HCT116 (cell line): ENCODE data around the gene RIN1. TPM values are rescaled to one million over a fixed set of nuclear protein-coding genes. Genes with fewer than 3 reads are reported as not detected.

Experiments used
- ATAC-seq: fragments of 200-7000 bp; cut with Tn5 transposase; 2 replicates; pipeline ENCODE4 v1.9.1; 2020; ENCODE audit warnings: mild to moderate bottlenecking, moderate library complexity
- BruUV-seq: library from RNA; stranded (reverse); fragments of 400-500 nt; replicated peaks from 2 replicates; lab custom pipeline; 2021; lab: Mats Ljungman, UMichigan
- CTCF ChIA-PET: fragments of 300-600 bp; sonication (Branson Sonifier 250); formaldehyde crosslinking; loops from one replicate; lab custom pipeline; 2021; ENCODE audit warnings: antibody characterized with exemption; lab: Charles Lee
- POLR2A ChIA-PET: fragments of 300-600, 350-600 bp; sonication (Branson Sonifier 250); formaldehyde crosslinking; loops from one replicate; lab custom pipeline; 2021; ENCODE audit warnings: antibody characterized with exemption; lab: Charles Lee
- RAD21 ChIA-PET, 2 experiments: fragments of 300-600 bp; sonication (Branson Sonifier 250); formaldehyde crosslinking; loops; one replicate each; lab custom pipeline; 2023; ENCODE audit warnings: low total read pairs in 2 of 2; ENCODE audit not compliant: uncharacterized antibody in 2 of 2, unreplicated experiment in 2 of 2, low non-redundant PET in 1 of 2; lab: Charles Lee
- DNase-seq: peaks from one replicate; pipeline ENCODE4 v3.0.0-alpha.2; 2010; ENCODE audit warnings: low read depth, low spot score
- H2AFZ ChIP-seq: fragments of 200-600 bp; shearing (Covaris generic), sonication (generic); 2 replicates; pipeline ENCODE4 v1.6.1; 2017; ENCODE audit warnings: low read depth, mixed run types, mixed read lengths, antibody characterized with exemption, low read length; ENCODE audit not compliant: poor library complexity, severe bottlenecking
- H3K27ac ChIP-seq: 2 replicates; pipeline ENCODE4 v1.5.1; 2012; ENCODE audit warnings: low read depth, low read length
- H3K27me3 ChIP-seq: fragments of 200-600 bp; sonication (generic); 2 replicates; pipeline ENCODE4 v1.6.1; 2016; ENCODE audit warnings: mixed run types, low read length, mixed read lengths; ENCODE audit not compliant: insufficient read depth
- H3K36me3 ChIP-seq, 2 experiments: fragments of 200-500 bp in 1 of 2; fragments of 200-600 bp in 1 of 2; sonication (Bioruptor generic) in 1 of 2; sonication (generic) in 1 of 2; 2 replicates each; pipeline versions ENCODE4 v1.5.1 to v1.6.1; 2014 to 2016; ENCODE audit warnings: low read length in 2 of 2, inconsistent platforms in 1 of 2, mixed read lengths in 1 of 2, mixed run types in 1 of 2; ENCODE audit not compliant: insufficient read depth in 2 of 2, control insufficient read depth in 1 of 2
- H3K4me1 ChIP-seq, 2 experiments: fragments of 200-600 bp in 1 of 2; sonication (generic) in 1 of 2; 2 replicates each; pipeline versions ENCODE4 v1.5.1 to v1.6.1; 2012 to 2017; ENCODE audit warnings: low read length in 2 of 2, inconsistent platforms in 1 of 2, mild to moderate bottlenecking in 1 of 2, mixed read lengths in 1 of 2, mixed run types in 1 of 2, moderate library complexity in 1 of 2; ENCODE audit not compliant: insufficient read depth in 2 of 2, control insufficient read depth in 1 of 2
- H3K4me2 ChIP-seq: fragments of 200-600 bp; sonication (generic); 2 replicates; pipeline ENCODE4 v1.6.1; 2017; ENCODE audit warnings: mixed run types, low read length, mixed read lengths
- H3K4me3 ChIP-seq, 2 experiments: fragments of 200-600 bp in 1 of 2; sonication (generic) in 1 of 2; replicated peaks in 1 of 2; 2 replicates each; pipeline ENCODE4 v1.5.1; 2011 to 2016; ENCODE audit warnings: low read length in 2 of 2, control low read depth in 1 of 2, low read depth in 1 of 2, mild to moderate bottlenecking in 1 of 2, mixed read lengths in 1 of 2, mixed run types in 1 of 2
- H3K79me2 ChIP-seq: fragments of 200-600 bp; sonication (generic); 2 replicates; pipeline ENCODE4 v1.6.1; 2017; ENCODE audit warnings: mild to moderate bottlenecking, mixed run types, low read length, moderate library complexity, mixed read lengths; ENCODE audit not compliant: insufficient read depth
- H3K9ac ChIP-seq: fragments of 200-600 bp; sonication (generic); 2 replicates; pipeline ENCODE4 v1.6.1; 2016; ENCODE audit warnings: low read length, mixed read lengths
- H3K9me2 ChIP-seq: fragments of 200-600 bp; sonication (generic), shearing (Covaris generic); 2 replicates; pipeline ENCODE4 v1.6.1; 2017; ENCODE audit warnings: mixed run types, mild to moderate bottlenecking, moderate library complexity; ENCODE audit not compliant: insufficient read depth
- H3K9me3 ChIP-seq, 2 experiments: fragments of 200-500 bp in 1 of 2; fragments of 200-600 bp in 1 of 2; sonication (Bioruptor generic) in 1 of 2; sonication (generic) in 1 of 2; 2 replicates each; pipeline ENCODE4 v1.6.1; 2014 to 2017; ENCODE audit warnings: low read length in 2 of 2, mixed read lengths in 2 of 2, inconsistent platforms in 1 of 2, low read depth in 1 of 2, mild to moderate bottlenecking in 1 of 2, mixed run types in 1 of 2, moderate library complexity in 1 of 2; ENCODE audit not compliant: control insufficient read depth in 1 of 2, insufficient read depth in 1 of 2
- H4K20me1 ChIP-seq: fragments of 200-600 bp; sonication (generic), shearing (Covaris generic); 2 replicates; pipeline ENCODE4 v1.6.1; 2017; ENCODE audit warnings: mixed run types, mild to moderate bottlenecking, moderate library complexity; ENCODE audit not compliant: insufficient read depth
- ATF3 ChIP-seq: IDR thresholded peaks from 2 replicates; pipeline ENCODE4 v1.6.1; 2012
- CTCF ChIP-seq, 3 experiments: fragments of 200-600 bp in 1 of 3; sonication (generic) in 1 of 3; IDR thresholded peaks in 2 of 3; conservative IDR thresholded peaks in 1 of 3; 2 replicates each; pipeline ENCODE4 v1.5.1; 2012 to 2017; ENCODE audit warnings: low read depth in 2 of 3, low read length in 2 of 3, antibody characterized with exemption in 1 of 3, borderline replicate concordance in 1 of 3, control low read depth in 1 of 3, mild to moderate bottlenecking in 1 of 3, mixed read lengths in 1 of 3, mixed run types in 1 of 3, moderate library complexity in 1 of 3; ENCODE audit not compliant: insufficient read depth in 1 of 3
- EZH2 ChIP-seq: fragments of 200-600 bp; sonication (generic); IDR thresholded peaks from 2 replicates; pipeline ENCODE4 v1.6.1; 2017; ENCODE audit warnings: antibody characterized with exemption, mixed run types
- EZH2phosphoT487 ChIP-seq: fragments of 200-600 bp; IDR thresholded peaks from 2 replicates; pipeline ENCODE4 v1.6.1; 2018; ENCODE audit warnings: antibody characterized with exemption, borderline replicate concordance
- SP1 ChIP-seq: IDR thresholded peaks from 2 replicates; pipeline ENCODE4 v1.6.1; 2012; ENCODE audit warnings: low read depth
- YY1 ChIP-seq: IDR thresholded peaks from 2 replicates; pipeline ENCODE4 v1.6.1; 2011; ENCODE audit warnings: low read length, low read depth, moderate library complexity, mild to moderate bottlenecking; ENCODE audit not compliant: insufficient replicate concordance; ENCODE audit errors: extremely low read depth
- ZFX ChIP-seq: fragments of 450-650 bp; IDR thresholded peaks from 2 replicates; pipeline ENCODE4 v1.6.1; 2017
- ZNF274 ChIP-seq: fragments of 200-500 bp; sonication (Bioruptor generic); IDR thresholded peaks from 2 replicates; pipeline ENCODE4 v1.6.1; 2014; ENCODE audit warnings: mild to moderate bottlenecking, low read depth, low read length, inconsistent platforms
- intact Hi-C: fragments of 100-400 bp; cut with micrococcal nuclease; formaldehyde crosslinking; loops from 2 replicates; pipeline ENCODE4 v1.10.0; 2022
- total RNA-seq: library from RNA; stranded (reverse); gene quantifications from one replicate; pipeline ENCODE4 v1.2.1, GENCODE V29; 2021; ENCODE audit not compliant: unreplicated experiment
- TF ChIP-seq, protein P1 (sequence below): IDR thresholded peaks from 2 replicates; pipeline ENCODE4 v1.6.1; 2011; ENCODE audit warnings: mild to moderate bottlenecking, low read length, moderate library complexity; ENCODE audit not compliant: insufficient replicate concordance; ENCODE audit errors: extremely low read depth

Gene RIN1
- total RNA-seq, 1 experiment from 2014 or later = 38.7 TPM

DNA sequence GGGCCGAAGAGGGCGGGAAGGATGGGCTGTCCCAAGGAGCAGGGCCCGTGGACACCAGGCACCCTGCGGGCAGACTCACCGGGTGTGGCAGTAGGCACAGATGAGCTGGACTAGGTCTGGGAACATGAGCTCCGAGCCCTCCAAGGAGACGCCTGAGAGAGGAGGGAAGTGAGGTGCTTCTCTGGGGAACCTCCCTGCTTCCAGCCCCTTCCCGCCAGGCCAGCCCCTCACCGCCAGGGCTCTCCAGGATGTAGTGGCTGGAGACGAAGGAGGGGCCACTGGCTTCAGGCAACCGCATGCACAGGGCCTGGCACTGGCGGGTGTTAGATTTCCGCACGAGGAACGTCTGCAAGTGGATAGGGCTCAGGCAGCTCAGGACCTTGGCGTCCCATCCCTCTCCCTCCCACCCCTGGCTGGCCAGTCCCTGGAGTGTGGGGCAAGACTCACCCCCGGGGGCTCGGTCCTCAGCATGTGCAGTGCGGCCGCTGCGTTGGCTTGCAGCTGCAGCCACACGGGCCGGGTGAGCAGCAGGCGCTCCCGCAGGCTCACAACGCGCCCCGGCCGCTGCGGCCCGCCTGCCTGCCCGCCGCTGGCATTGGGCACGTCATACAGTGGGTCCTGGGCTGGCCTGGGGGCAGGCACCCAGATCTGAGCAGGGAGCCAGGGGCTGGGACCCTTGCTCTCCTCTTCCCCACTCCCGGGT is 552 bp downstream of the RIN1 start:
- Histone ChIP-seq H2AFZ (no peak overlapping the region), H3K27ac (peak overlapping the region; percentile 89), H3K9me3 (no peaks in the 10 kb centered on the region), H3K27me3 (no peaks in the 10 kb centered on the region), H3K79me2 (peaks cover 16% of the 10 kb centered on the region; the same call in 1 of the 2 replicates), H3K4me3 (peak overlapping the region; percentile 70 to 77), H3K9me2 (no peaks in the 10 kb centered on the region), H3K36me3 (peaks cover 8 to 20% of the 10 kb centered on the region in 2 experiments; a peak in 3 of 4 replicates), H3K9ac (peak overlapping the region; percentile 95), H3K4me2 (peak overlapping the region; percentile 95), H4K20me1 (no peaks in the 10 kb centered on the region), H3K4me1 (peaks cover 16 to 36% of the 10 kb centered on the region in 2 experiments)
- RAD21 ChIA-PET = interaction anchor here (2.0 to 2.2 kb wide), 2 partner anchors 24 kb away, joined by 12 to 17 read pairs; no protein-coding TSS in a partner anchor
- no peak for DNase-seq
- ATAC-seq = peak; percentile 45
- TF ChIP-seq EZH2 = no peak
- TF ChIP-seq CTCF (IDR thresholded peaks at IDR 0.05 in 2 of 3, conservative IDR thresholded peaks at IDR 0.05 in 1 of 3; ENCODE audit: borderline replicate concordance in 1 of 3, insufficient read depth in 1 of 3, low read depth in 2 of 3, low read length in 2 of 3) = no peak
- TF ChIP-seq YY1 = no peak
- TF ChIP-seq ZFX = peak; percentile 70; the same call in 1 of the 2 replicates
- TF ChIP-seq, protein P1, sequence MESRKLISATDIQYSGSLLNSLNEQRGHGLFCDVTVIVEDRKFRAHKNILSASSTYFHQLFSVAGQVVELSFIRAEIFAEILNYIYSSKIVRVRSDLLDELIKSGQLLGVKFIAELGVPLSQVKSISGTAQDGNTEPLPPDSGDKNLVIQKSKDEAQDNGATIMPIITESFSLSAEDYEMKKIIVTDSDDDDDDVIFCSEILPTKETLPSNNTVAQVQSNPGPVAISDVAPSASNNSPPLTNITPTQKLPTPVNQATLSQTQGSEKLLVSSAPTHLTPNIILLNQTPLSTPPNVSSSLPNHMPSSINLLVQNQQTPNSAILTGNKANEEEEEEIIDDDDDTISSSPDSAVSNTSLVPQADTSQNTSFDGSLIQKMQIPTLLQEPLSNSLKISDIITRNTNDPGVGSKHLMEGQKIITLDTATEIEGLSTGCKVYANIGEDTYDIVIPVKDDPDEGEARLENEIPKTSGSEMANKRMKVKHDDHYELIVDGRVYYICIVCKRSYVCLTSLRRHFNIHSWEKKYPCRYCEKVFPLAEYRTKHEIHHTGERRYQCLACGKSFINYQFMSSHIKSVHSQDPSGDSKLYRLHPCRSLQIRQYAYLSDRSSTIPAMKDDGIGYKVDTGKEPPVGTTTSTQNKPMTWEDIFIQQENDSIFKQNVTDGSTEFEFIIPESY = no peak
- no peak for TF ChIP-seq ATF3
- no peak for TF ChIP-seq SP1
- TF ChIP-seq EZH2phosphoT487 = no peak
- no peak for TF ChIP-seq ZNF274
- CTCF ChIA-PET = interaction anchor here (0.8 to 2.6 kb wide), 4 partner anchors 15 to 53 kb away, joined by 3 to 19 read pairs (median 6); partner anchors contain the start of gene YIF1A
- POLR2A ChIA-PET = interaction anchor here (0.8 to 2.3 kb wide), 3 partner anchors 9 to 145 kb away, joined by 3 to 16 read pairs (median 7); partner anchors contain the start of genes BRMS1 and DPP3
- TSS peak; percentile 14 for BruUV-seq
- intact Hi-C loops = loop anchor here (1.0 to 2.0 kb wide), 2 partner anchors 23 to 113 kb away; no protein-coding TSS in a partner anchor
